ENCODE data around the gene PFN3. TPM values are rescaled to one million over a fixed set of nuclear protein-coding genes. Genes with fewer than 3 reads are reported as not detected.

The PFN3 gene
- total RNA-seq, 4 donors from 2014 or later, result not detected

DNA sequence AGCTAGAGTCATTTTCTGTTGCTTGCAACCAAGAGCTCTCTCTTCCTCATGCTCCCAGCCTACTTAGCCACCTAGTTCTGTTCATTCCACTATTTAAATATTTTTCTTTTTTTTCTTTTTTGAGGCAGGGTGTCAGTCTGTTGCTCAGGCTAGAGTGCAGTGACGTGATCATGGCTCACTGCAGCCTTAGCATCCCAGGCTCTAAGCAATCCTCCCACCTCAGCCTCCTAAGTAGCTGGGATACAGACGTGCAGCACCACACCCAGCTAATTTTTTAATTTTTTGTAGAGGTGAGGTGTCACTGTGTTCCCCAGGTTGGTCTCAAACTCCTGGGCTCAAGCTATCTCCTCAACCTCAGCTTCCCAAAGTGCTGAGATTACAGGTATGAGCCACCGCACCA lies 14.0 kb upstream of the PFN3 start:
- no peak for DNase-seq (ENCODE audit: low spot score in 2 of 2)
- TF ChIP-seq POLR2A (IDR thresholded peaks at IDR 0.05), result no peak
- TF ChIP-seq, protein P1, sequence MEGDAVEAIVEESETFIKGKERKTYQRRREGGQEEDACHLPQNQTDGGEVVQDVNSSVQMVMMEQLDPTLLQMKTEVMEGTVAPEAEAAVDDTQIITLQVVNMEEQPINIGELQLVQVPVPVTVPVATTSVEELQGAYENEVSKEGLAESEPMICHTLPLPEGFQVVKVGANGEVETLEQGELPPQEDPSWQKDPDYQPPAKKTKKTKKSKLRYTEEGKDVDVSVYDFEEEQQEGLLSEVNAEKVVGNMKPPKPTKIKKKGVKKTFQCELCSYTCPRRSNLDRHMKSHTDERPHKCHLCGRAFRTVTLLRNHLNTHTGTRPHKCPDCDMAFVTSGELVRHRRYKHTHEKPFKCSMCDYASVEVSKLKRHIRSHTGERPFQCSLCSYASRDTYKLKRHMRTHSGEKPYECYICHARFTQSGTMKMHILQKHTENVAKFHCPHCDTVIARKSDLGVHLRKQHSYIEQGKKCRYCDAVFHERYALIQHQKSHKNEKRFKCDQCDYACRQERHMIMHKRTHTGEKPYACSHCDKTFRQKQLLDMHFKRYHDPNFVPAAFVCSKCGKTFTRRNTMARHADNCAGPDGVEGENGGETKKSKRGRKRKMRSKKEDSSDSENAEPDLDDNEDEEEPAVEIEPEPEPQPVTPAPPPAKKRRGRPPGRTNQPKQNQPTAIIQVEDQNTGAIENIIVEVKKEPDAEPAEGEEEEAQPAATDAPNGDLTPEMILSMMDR (IDR thresholded peaks at IDR 0.05), result no peak
- 85 to 91% methylated on average over 3 of the region's 3 CpGs for WGBS, 2 donors
- no peak overlapping the region for H3K4me3 ChIP-seq (ENCODE audit: low read depth, poor library complexity, severe bottlenecking)
- intact Hi-C loops (cut with DNase I; ENCODE audit: low total_unique reads), result no loop called here

DNA sequence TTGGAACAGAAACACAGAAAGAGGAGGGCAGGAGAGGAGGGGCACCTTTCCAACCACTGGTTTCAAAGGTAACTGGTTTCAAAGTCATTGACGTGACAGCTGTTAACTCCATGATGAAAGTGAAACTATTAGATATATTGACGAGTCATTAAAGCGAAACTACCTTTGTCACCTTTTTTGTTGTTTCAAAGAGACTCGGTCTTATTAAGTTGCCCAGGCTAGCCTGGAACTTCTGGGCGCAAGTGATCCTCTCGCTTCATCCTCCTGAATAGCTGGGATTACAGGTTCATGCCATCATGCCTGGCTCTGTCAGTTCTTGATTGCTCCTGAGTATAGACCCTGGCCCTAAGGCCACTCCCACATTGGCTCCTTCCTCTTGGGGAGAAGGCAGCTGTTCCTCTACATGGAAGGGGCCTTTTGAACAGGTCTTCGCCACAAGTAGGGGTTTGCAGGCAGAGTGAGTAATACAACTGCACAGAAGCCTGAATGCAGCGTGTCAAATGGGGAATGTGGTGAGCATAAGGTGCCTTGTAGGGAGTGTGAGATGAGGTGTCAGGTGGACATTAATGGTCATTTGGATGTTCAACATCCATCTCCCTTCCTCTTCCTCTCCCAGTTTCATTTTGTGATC lies 12.3 kb upstream of the PFN3 start:
- DNase-seq (ENCODE audit: low spot score in 2 of 2), result no peak
- TF ChIP-seq, protein P1 (IDR thresholded peaks at IDR 0.05), result no peak
- no peak for TF ChIP-seq POLR2A (IDR thresholded peaks at IDR 0.05)
- WGBS, 2 donors, result 67 to 79% methylated on average over 8 of the region's 8 CpGs
- intact Hi-C loops (cut with DNase I; ENCODE audit: low total_unique reads), result no loop called here
- H3K4me3 ChIP-seq (ENCODE audit: low read depth, poor library complexity, severe bottlenecking), result no peak overlapping the region

DNA sequence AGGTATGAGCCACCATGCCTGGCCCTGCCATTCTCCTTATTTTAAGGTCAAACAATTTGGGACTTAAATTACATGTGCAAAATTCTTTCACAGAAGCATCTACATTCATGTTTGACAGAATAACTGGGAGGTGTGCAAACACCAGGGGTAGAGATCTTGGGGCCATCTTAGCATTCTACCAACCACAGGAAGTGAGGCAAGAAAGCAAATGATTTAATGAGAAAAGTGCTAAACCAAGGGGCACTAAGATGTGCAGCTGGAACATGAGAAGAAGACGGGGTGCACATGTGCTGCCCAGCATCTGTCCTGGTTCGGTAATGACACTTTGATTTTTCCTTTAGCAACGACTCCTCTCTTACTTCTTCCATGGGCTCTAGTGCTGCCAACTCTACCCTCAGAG lies 10.1 kb upstream of the PFN3 start:
- TF ChIP-seq, protein P1 (IDR thresholded peaks at IDR 0.05), result no peak
- no peak for TF ChIP-seq POLR2A (IDR thresholded peaks at IDR 0.05)
- intact Hi-C loops (cut with DNase I; ENCODE audit: low total_unique reads), result no loop called here
- no peak overlapping the region for H3K4me3 ChIP-seq (ENCODE audit: low read depth, poor library complexity, severe bottlenecking)
- DNase-seq (ENCODE audit: low spot score in 2 of 2), result no peak
- WGBS, 2 donors, result 74 to 90% methylated on average over 3 of the region's 3 CpGs

DNA sequence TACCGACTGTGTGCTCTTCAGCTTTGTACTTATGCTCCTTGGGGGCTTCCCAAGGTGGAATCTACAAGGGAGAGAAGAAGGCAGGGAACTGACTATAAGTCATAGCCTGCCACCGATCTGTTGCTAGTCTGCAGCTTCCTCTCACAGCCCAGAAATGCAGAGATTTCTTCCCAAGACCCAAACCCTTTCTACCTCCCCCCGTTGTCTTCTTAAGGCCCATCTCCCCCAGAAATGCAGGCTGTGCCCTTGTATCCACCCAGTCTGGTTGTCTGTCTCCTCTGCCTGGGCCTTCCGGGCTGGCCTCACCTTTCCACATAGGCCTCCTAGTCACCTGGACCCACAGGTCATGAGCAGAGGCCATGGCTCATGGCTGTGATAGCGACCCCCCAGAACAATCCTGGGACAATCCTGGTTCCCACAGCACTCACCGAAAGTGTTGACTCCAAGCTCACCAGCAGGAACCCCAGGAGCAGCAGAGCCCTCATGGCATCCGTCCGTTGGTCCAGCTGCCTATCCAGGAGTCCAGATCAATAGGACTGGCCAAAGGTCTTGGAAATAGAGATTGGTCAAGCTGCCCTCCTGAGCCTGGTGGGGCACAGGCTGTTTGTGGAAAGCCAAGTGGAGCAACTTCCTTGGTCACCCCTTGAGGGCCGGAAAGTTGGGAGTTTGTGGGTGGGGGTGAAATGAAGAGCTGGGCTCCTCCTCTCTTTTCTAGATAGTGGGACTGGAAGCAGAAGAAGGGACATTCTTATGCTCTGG lies 8.8 kb upstream of the PFN3 start, which contains the start of gene F12:
Gene F12, minus strand, starts transcription at position 522 of the 759 bp plus-strand sequence. Its CDS starts 37 bp downstream, at position 485.
- intact Hi-C loops (cut with DNase I; ENCODE audit: low total_unique reads), result no loop called here
- no peak for DNase-seq (ENCODE audit: low spot score in 2 of 2)
- no peak within 1 kb of the TSS for H3K4me3 ChIP-seq (ENCODE audit: low read depth, poor library complexity, severe bottlenecking)
- TF ChIP-seq, protein P1 (IDR thresholded peaks at IDR 0.05), result no peak
- TF ChIP-seq POLR2A (IDR thresholded peaks at IDR 0.05), result no peak
- 87 to 89% methylated on average over 9 of the region's 9 CpGs for WGBS, 2 donors

DNA sequence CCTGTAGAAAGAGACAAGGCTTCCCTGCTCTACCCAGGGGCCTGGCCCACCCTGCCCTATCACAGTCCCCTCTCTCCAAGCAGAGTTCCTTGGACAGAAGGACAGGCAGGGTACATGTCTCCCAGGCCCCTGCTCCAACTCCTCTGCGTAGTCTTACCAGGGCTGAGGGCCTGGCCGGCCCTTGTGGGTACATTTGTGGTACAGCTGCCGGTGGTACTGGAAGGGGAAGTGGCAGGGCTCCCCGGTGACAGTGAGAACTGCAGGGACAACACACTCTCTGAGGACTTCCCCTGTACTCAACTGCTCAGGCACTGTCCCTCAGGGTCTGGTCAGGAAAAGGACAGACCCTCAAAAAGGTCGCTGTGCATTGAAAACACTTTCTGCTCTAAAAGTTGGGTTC lies 5.3 kb upstream of the PFN3 start:
- TF ChIP-seq, protein P1 (IDR thresholded peaks at IDR 0.05), result no peak
- no peak for TF ChIP-seq POLR2A (IDR thresholded peaks at IDR 0.05)
- DNase-seq (ENCODE audit: low spot score in 2 of 2), result no peak
- 89 to 92% methylated on average over 5 of the region's 5 CpGs for WGBS, 2 donors
- intact Hi-C loops (cut with DNase I; ENCODE audit: low total_unique reads), result loop anchor here (2.0 kb wide), 1 partner anchor 49 kb away; no protein-coding TSS in a partner anchor
- no peak overlapping the region for H3K4me3 ChIP-seq (ENCODE audit: low read depth, poor library complexity, severe bottlenecking)

Data from lower leg skin (tissue), 4 donors.